GM21526 (cell line): ENCODE measurements around the gene ZDHHC20.

Source experiments
- ATAC-seq: cut with Tn5 transposase; IDR thresholded peaks from one replicate; pipeline ENCODE4 v1.9.1; 2021; ENCODE audit warnings: moderate library complexity; ENCODE audit not compliant: unreplicated experiment, low FRiP score

Gene ZDHHC20

GRCh38 chr13:21330126-21330861 is 128.8 kb downstream of the ZDHHC20 start:
- peak; percentile 60 for ATAC-seq

GRCh38 chr13:21328836-21329477 is 130.1 kb downstream of the ZDHHC20 start:
- no peak for ATAC-seq

- no peak for ATAC-seq
Measured at GRCh38 chr13:21328201-21328600, 130.9 kb downstream of the ZDHHC20 start.

- no peak for ATAC-seq
Measured at GRCh38 chr13:21326155-21327031, 132.7 kb downstream of the ZDHHC20 start.

GRCh38 chr13:21324803-21325202 is 134.3 kb downstream of the ZDHHC20 start:
- no peak for ATAC-seq

GRCh38 chr13:21322988-21323387 is 136.1 kb downstream of the ZDHHC20 start:
- no peak for ATAC-seq
